Heart left ventricle (tissue), 13 donors: Measurements from ENCODE around the gene NSF.

Source experiments
- POLR2A ChIP-seq, 2 donors: fragments of 450-650 bp; IDR thresholded peaks; one replicate each; pipeline ENCODE4 v1.6.1; 2017; ENCODE audit warnings: antibody characterized with exemption in 2 of 2, mild to moderate bottlenecking in 2 of 2, moderate library complexity in 2 of 2
- TF ChIP-seq, protein P1 (sequence below), 12 donors: fragments of 200-600 bp; sonication (generic) in 4 of 12; IDR thresholded peaks; one replicate each; pipeline versions ENCODE4 v1.5.0 to v1.8.0; 2018 to 2022; ENCODE audit warnings: antibody characterized with exemption in 12 of 12, mild to moderate bottlenecking in 5 of 12
- donor health status: ischemic (EF 13 %, LVEDD 7.1; RV severe dilation, severe dysfunction).
- donor health status: DM: no; HTN: yes; CAD: no.
- donor health status: DM: no; HTN: no; CAD: no.
- donor health status: ischemic (EF 25% LVEDD 6.9; RV normal size, moderate dysfunction).
- donor health status: ischemic (EF 25% LVEDD 5.7; RV mildly dilated, moderate dysfunction).
- donor health status: ischemic (EF 35%, LVEDD 5.7; RV mildly dilated, moderate dysfunction).
- donor health status: nonischemic (EF 11% LVEDD 7.7; RV severe dilation, severe dysfunction).
- donor health status: DM: yes; HTN: yes; CAD: no.
- donor health status: PGD.
- donor health status: ischemic (EF 29% LVEDD 5.4; RV normal size, mild dysfunction).
- donor health status: nonischemic (EF 23%, LVEDD 6.1; RV moderate dilation, normal function).

DNA sequence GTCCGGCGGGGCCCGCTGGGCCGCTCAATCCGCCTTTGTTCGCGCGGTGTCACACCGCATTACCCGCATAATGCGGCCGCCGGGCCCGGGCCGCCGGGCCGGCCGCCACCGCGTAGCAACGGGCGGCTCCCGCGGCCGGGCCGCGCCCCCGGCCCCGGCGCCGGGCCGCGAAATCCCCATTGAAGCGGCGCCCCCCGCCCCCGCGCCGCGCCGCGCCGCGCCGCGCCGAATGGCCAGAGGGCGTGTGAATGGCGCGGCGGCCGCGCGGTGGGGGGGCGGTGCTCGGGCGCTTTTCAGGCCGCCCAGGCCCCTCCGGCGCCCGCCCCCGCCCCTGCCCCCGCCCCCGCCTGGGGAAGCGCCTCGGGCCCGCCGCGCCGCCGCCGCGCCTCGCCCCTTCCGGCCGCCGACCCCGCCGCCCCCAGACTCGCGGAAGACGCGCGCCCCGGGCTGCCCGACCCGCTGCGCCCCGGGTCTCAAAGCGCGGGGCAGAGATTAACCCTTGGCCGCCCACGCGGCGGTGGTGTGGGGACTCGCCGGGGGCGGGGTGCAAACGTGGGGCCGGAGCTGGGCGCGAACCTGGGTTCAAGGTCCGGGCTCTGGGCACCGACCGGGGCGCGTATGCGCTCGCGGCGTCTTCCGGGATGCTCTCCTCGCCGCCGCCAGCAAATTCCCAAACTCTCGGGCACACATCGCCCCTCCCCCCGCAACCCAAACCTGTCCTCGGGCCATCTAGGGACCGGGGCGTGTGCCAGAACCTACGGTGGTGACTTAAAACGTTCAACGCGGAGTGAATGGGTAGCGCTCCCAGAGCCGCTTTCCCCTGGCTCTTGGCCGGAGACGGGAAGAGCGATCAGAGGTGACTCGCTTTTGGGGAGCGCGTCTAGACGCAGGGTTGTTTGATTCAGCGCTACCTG lies 181.3 kb downstream of the NSF start:
- TF ChIP-seq, protein P1, sequence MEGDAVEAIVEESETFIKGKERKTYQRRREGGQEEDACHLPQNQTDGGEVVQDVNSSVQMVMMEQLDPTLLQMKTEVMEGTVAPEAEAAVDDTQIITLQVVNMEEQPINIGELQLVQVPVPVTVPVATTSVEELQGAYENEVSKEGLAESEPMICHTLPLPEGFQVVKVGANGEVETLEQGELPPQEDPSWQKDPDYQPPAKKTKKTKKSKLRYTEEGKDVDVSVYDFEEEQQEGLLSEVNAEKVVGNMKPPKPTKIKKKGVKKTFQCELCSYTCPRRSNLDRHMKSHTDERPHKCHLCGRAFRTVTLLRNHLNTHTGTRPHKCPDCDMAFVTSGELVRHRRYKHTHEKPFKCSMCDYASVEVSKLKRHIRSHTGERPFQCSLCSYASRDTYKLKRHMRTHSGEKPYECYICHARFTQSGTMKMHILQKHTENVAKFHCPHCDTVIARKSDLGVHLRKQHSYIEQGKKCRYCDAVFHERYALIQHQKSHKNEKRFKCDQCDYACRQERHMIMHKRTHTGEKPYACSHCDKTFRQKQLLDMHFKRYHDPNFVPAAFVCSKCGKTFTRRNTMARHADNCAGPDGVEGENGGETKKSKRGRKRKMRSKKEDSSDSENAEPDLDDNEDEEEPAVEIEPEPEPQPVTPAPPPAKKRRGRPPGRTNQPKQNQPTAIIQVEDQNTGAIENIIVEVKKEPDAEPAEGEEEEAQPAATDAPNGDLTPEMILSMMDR (IDR thresholded peaks at IDR 0.05): no peak
- no peak for TF ChIP-seq POLR2A (IDR thresholded peaks at IDR 0.05)
